ENCODE data around the gene ATL1. TPM values are rescaled to one million over a fixed set of nuclear protein-coding genes. Genes with fewer than 3 reads are reported as not detected.

ATL1 gene
- 4.2 and 4.4 TPM in 2 replicates for total RNA-seq

DNA sequence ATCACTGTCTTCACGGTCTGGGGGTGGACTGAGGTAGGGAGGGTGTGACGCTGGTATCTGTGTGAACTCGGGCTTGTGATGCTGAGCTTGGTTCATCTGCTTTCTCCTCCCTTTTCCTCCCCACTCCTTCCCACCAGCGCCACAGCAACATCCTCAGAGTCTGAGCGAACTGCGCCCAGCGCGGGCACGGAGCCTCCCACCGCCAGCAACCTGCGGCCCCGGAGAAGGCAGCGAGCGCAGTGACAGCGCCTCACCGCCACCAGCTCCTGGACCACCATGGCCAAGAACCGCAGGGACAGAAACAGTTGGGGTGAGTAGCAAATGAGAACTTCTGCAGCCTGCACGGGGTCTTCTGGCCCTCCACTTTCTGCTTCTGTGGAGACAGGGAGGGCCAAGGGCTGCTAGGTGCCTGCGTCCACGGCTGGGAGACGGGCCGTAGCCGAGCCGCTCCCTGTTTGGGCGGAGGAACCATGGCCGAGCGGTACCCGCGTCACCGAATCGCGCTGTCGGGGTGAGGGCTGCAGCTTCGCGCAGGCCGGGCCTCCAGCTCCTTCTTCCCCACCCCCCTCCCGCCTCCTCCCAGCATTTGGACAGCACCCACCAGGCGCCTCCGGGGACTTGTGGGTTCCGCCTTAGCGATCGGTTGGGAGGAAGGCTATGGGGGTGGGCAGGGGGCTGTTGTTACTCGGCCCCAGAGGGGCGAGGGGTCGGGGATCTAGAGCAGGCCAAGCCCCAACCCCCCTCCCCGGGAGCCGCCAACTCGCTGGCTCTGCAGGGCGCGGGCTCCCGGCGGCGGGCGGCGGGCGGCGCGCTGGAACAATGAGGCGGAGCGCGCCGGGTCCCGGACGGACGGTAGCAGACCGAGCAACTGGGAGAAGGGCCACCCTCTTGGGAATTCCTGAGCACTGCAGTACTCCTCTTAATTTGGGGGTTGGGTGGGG is at the start of gene ATL1:
TSS of gene ATL1 (plus strand) at position 156 of the 941 bp plus-strand sequence. CDS start at position 277, 121 bp downstream.

DNA sequence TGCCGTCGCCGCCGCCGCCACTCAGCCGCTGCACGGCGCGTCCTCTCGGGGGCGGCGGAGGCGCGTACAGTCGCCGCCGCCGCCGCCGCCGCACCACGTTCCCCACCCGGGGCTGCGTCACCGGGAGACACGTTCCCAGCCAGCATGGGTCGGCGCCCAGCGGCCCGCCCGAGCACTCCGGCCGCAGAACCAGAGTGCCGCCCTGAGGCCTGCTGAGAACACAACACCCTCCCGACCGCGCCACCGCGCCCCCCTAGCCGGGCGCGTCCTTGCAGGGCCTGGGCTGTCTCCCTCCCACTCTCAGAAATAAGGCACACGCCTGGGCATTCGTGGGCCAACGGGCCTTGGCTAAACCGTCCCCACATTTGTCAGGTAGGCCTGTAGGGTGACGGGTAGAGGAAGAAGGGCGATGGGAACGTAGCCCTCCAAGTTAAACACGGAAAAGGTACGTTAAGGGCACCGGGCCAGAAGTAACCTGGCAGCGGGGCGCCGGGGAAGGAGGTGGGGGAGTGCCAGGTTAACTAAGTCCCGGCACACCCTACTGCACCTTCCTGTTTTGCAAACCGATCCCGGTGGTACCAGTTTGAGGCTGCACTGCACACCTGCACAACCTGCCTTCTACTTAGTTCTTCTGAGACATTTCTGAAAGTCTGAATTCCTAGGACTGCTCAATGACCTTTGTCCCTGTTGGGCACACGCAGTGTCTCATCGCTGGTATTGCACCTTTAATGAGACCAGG is 27.3 kb upstream of the ATL1 start, which contains the start of gene MAP4K5:
TSS of gene MAP4K5 (minus strand) at position 68 of the 739 bp plus-strand sequence. CDS start 520 bp downstream, outside the sequence.

DNA sequence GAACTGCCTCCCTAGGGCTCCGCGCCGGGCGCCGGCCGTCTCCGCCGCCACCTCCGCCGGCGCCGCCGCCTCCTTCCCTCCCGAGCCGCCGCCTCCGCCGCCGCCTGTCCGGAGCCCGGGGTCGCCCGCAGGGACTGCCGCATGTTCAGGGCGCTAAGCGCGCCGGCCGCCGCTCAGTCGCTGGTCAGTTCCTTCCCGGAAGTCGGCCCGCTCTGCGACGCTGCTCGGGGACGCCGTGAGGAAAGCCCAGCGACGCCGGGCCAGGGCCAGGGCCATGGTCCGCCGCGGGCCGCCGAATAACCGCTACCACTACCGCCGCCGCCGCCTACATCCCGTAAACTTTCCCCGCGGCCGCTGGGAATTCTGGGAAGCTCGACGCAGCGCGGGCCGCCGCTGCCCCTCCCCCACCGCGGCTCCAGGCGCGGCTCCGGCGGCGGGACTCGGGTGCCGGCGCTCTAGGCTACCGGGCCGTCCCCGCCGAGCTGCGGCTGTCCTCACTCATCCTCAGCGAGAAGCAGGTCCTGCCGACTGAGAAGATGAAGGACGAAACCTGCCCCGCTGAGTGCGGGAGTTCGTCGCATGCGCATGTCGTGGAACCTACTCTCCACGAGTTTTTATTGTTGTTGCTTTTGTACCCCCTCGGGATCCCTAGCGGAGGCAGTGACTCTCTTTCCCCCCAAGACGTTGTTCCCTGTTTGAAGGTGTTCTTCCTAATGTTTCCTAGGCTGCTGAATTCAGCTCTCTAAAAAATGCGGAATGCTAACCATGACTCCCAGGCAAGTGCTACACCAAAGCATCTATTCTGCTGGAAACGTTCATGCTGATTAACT is 108.3 kb downstream of the ATL1 start, which contains the start of gene SAV1:
TSS of gene SAV1 (minus strand) at position 311 of the 830 bp plus-strand sequence. CDS start 339 bp downstream, outside the sequence.

Other genes starting within 250 kb of the ATL1 start
- gene L2HGDH, start 247.9 kb upstream of the ATL1 start, total RNA-seq: 3.8 TPM in 2 replicates
- gene DMAC2L, start 247.8 kb upstream of the ATL1 start, total RNA-seq: 3.7 and 6.1 TPM in 2 replicates
- gene CDKL1, start 163.3 kb upstream of the ATL1 start, total RNA-seq: 30.1 and 32.2 TPM in 2 replicates
- 49.6 and 53.5 TPM in 2 replicates for gene MAP4K5, start 27.6 kb upstream of the ATL1 start, total RNA-seq
- gene SAV1, start 108.2 kb downstream of the ATL1 start, total RNA-seq: 14.7 and 19.5 TPM in 2 replicates

All from aortic smooth muscle cell (primary cell).